Stimulated activated CD4-positive, alpha-beta T cell treated with anti-CD3 and anti-CD28 coated beads, TNF-alpha, amount 100 ng/mL, for 48 hours (primary cell): ENCODE measurements around the gene BDP1.
"Not testable (repeated sequence)": the region's sequence is repeated elsewhere in the genome, so short reads cannot be mapped to it uniquely, and the experiment has no call there.

ENCODE experiments used
- DNase-seq, 3 donors: peaks; one replicate each; pipeline ENCODE4 v3.0.0-alpha.2; 2020; ENCODE audit warnings: low read depth in 3 of 3

BDP1 gene

GRCh38 chr5:71457106-71457505 lies 1.7 kb downstream of the BDP1 start:
- DNase-seq = no peak

- no peak for DNase-seq
These were observed 5.2 kb downstream of the BDP1 start for GRCh38 chr5:71460693-71461092.

GRCh38 chr5:71461360-71461759 lies 5.9 kb downstream of the BDP1 start:
- no peak for DNase-seq

GRCh38 chr5:71471193-71471592 lies 15.7 kb downstream of the BDP1 start:
- DNase-seq = no peak

- DNase-seq = no peak
These were observed 20.4 kb downstream of the BDP1 start for GRCh38 chr5:71475788-71476384.

- no peak for DNase-seq
These were observed 26.0 kb downstream of the BDP1 start for GRCh38 chr5:71481441-71481840.

GRCh38 chr5:71482132-71482531 lies 26.7 kb downstream of the BDP1 start:
- no peak for DNase-seq

GRCh38 chr5:71483355-71483754 lies 27.9 kb downstream of the BDP1 start:
- DNase-seq = no peak

GRCh38 chr5:71492817-71493615 lies 37.6 kb downstream of the BDP1 start:
- no peak for DNase-seq

- not testable (repeated sequence) for DNase-seq
These were observed 38.8 kb downstream of the BDP1 start for GRCh38 chr5:71494202-71494601.

GRCh38 chr5:71498756-71499155 lies 43.3 kb downstream of the BDP1 start:
- DNase-seq = not testable (repeated sequence)

- DNase-seq = no peak
These were observed 48.1 kb downstream of the BDP1 start for GRCh38 chr5:71503536-71503935.

- no peak for DNase-seq
These were observed 66.7 kb downstream of the BDP1 start for GRCh38 chr5:71522151-71522550.

GRCh38 chr5:71525611-71526010 lies 70.2 kb downstream of the BDP1 start:
- not testable (repeated sequence) for DNase-seq

GRCh38 chr5:71528206-71528605 lies 72.8 kb downstream of the BDP1 start:
- DNase-seq = no peak

- DNase-seq = no peak
These were observed 74.2 kb downstream of the BDP1 start for GRCh38 chr5:71529682-71530081.

- DNase-seq = no peak
These were observed 77.7 kb downstream of the BDP1 start for GRCh38 chr5:71533142-71533541.

GRCh38 chr5:71533615-71534014 lies 78.2 kb downstream of the BDP1 start:
- DNase-seq = no peak

GRCh38 chr5:71537687-71538086 lies 82.2 kb downstream of the BDP1 start:
- DNase-seq = no peak

- DNase-seq = not testable (repeated sequence)
These were observed 95.4 kb downstream of the BDP1 start for GRCh38 chr5:71550885-71551284.

GRCh38 chr5:71551582-71551981 lies 96.1 kb downstream of the BDP1 start:
- DNase-seq = not testable (repeated sequence)

GRCh38 chr5:71552026-71552749 lies 96.7 kb downstream of the BDP1 start:
- DNase-seq = not testable (repeated sequence)

- DNase-seq = no peak
These were observed 107.7 kb downstream of the BDP1 start for GRCh38 chr5:71563161-71563560.
